Osteoblast (primary cell): ENCODE data around the gene CEP152. TPM values are rescaled to one million over a fixed set of nuclear protein-coding genes. Genes with fewer than 3 reads are reported as not detected.

Experiments
- DNase-seq: peaks from one replicate; pipeline ENCODE4 v3.0.0; 2011; ENCODE audit warnings: low spot score, mixed read lengths; ENCODE audit not compliant: insufficient read length; ENCODE audit errors: missing footprints
- H2AFZ ChIP-seq: 2 replicates; pipeline ENCODE4 v1.6.0; 2011; ENCODE audit warnings: mild to moderate bottlenecking, low read length
- H3K27ac ChIP-seq: 2 replicates; pipeline ENCODE4 v1.5.1; 2011; ENCODE audit warnings: mild to moderate bottlenecking, low read depth, low read length, moderate library complexity
- H3K27me3 ChIP-seq: 2 replicates; pipeline ENCODE4 v1.6.0; 2012; ENCODE audit warnings: mild to moderate bottlenecking, control low read depth, inconsistent platforms, low read length, moderate library complexity; ENCODE audit not compliant: insufficient read depth
- H3K36me3 ChIP-seq: 2 replicates; pipeline ENCODE4 v1.5.1; 2011; ENCODE audit warnings: mild to moderate bottlenecking, low read length, control low read depth, moderate library complexity; ENCODE audit not compliant: insufficient read depth
- H3K4me1 ChIP-seq: 2 replicates; pipeline ENCODE4 v1.5.1; 2011; ENCODE audit warnings: mild to moderate bottlenecking, low read length, control low read depth, moderate library complexity; ENCODE audit not compliant: insufficient read depth
- H3K4me2 ChIP-seq: 2 replicates; pipeline ENCODE4 v1.6.0; 2011; ENCODE audit warnings: mild to moderate bottlenecking, low read length; ENCODE audit not compliant: insufficient read depth
- H3K4me3 ChIP-seq: fragments of 200-600 bp; sonication (generic); 3 replicates; pipeline ENCODE4 v1.5.1; 2012; ENCODE audit warnings: mild to moderate bottlenecking, low read length, inconsistent platforms; ENCODE audit not compliant: insufficient read depth
- H3K79me2 ChIP-seq: 2 replicates; pipeline ENCODE4 v1.6.0; 2012; ENCODE audit warnings: mild to moderate bottlenecking, low read length, control low read depth, inconsistent platforms; ENCODE audit not compliant: insufficient read depth
- H3K9me3 ChIP-seq: 2 replicates; pipeline ENCODE4 v1.5.1; 2011; ENCODE audit warnings: low read depth, low read length, control low read depth
- H4K20me1 ChIP-seq: 2 replicates; pipeline ENCODE4 v1.6.0; 2012; ENCODE audit warnings: mild to moderate bottlenecking, low read length, control low read depth; ENCODE audit not compliant: insufficient read depth
- total RNA-seq: library from RNA; depleted of rRNA; stranded (reverse); fragments of >200 nt; gene quantifications from 2 replicates; pipeline ENCODE4 v1.2.3, GENCODE V29; 2012
- TF ChIP-seq, protein P1 (sequence below): IDR thresholded peaks from 2 replicates; pipeline ENCODE4 v1.5.1; 2011; ENCODE audit warnings: mild to moderate bottlenecking, low read depth, low read length, moderate library complexity; ENCODE audit errors: extremely low read depth

CEP152 gene
- total RNA-seq, 1 donor, result 4.3 TPM

DNA sequence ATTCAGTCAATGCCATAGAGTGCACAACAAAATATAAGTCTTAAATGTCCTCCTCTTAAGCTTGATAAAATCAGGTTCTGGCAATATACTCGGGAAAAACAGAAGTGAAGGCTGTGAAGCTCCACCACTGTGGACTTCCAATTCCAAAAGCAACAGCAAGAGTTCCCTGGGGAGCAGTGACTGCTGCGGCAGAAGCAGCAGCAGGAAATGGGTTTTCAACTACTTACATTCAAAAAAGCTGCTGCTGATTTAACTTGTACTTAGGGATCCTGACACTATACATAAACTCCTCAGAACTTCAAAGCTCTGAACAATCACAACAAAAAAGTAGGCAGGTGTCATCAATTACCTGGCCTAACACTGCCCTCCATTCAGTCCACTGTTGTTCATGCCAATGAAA, 4.7 kb downstream of the CEP152 start:
- Histone ChIP-seq H3K27me3 (no peaks in the 10 kb centered on the region), H3K4me1 (peaks cover 32% of the 10 kb centered on the region), H3K36me3 (no peaks in the 10 kb centered on the region), H3K79me2 (peaks cover 58% of the 10 kb centered on the region), H3K27ac (peak overlapping the region; percentile 59), H4K20me1 (no peaks in the 10 kb centered on the region), H3K4me2 (peak overlapping the region; percentile 73), H2AFZ (peak overlapping the region; percentile 82), H3K4me3 (peak overlapping the region; percentile 26), H3K9me3 (no peaks in the 10 kb centered on the region)
- peak; percentile 72 for DNase-seq
- TF ChIP-seq, protein P1, sequence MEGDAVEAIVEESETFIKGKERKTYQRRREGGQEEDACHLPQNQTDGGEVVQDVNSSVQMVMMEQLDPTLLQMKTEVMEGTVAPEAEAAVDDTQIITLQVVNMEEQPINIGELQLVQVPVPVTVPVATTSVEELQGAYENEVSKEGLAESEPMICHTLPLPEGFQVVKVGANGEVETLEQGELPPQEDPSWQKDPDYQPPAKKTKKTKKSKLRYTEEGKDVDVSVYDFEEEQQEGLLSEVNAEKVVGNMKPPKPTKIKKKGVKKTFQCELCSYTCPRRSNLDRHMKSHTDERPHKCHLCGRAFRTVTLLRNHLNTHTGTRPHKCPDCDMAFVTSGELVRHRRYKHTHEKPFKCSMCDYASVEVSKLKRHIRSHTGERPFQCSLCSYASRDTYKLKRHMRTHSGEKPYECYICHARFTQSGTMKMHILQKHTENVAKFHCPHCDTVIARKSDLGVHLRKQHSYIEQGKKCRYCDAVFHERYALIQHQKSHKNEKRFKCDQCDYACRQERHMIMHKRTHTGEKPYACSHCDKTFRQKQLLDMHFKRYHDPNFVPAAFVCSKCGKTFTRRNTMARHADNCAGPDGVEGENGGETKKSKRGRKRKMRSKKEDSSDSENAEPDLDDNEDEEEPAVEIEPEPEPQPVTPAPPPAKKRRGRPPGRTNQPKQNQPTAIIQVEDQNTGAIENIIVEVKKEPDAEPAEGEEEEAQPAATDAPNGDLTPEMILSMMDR, result no peak

DNA sequence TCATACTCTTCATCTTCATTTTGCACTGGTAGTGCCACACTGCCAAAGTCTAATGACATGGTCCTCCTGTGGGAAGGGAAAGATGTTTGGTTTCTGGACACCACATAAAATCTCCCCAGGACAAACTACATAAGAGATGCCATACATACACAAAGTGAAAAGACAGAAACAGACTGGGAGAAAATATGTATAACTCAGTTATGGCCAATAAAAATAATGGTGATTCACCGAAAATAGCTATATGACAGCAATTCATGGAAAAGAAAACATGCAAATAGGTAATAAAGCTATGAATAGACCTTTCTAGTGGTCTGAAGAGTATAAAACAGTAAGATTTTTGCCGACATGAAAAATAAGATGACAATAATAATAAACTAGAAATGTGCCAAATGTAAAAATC, 5.3 kb downstream of the CEP152 start:
- Histone ChIP-seq H3K27me3 (no peaks in the 10 kb centered on the region), H4K20me1 (no peaks in the 10 kb centered on the region), H3K79me2 (peaks cover 61% of the 10 kb centered on the region)

DNA sequence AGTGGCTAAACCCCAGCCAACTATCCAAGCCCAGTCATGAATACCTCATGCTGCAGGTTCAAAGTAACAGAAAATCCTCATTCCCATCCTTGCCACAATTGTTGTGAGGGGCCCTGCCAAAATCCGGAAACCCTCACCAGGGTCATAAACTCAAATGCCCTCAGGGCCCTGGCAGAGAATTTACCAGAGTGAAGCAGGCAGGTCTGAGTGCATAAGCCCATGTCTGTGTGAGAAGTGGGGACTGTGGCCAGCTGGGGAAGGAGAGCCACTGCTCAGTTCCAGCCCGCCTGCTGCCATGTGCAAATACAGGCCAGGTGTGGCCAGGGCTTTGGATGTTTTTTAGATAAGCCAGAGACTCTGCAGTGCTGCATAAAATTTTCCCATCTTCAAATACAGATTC, 7.0 kb downstream of the CEP152 start:
- H3K4me2 ChIP-seq, result no peak overlapping the region
- H3K4me1 ChIP-seq, result peaks cover 26% of the 10 kb centered on the region
- TF ChIP-seq, protein P1, result no peak
- no peaks in the 10 kb centered on the region for H3K9me3 ChIP-seq
- no peaks in the 10 kb centered on the region for H3K36me3 ChIP-seq
- no peaks in the 10 kb centered on the region for H3K27me3 ChIP-seq
- H4K20me1 ChIP-seq, result no peaks in the 10 kb centered on the region
- H3K4me3 ChIP-seq, result no peak overlapping the region
- no peak overlapping the region for H2AFZ ChIP-seq
- H3K79me2 ChIP-seq, result peaks cover 57% of the 10 kb centered on the region
- DNase-seq, result no peak
- peak overlapping the region; percentile 68 for H3K27ac ChIP-seq

More for the DNA sequence above, 5.3 kb downstream of the CEP152 start:
- Histone ChIP-seq H3K9me3 (no peaks in the 10 kb centered on the region), H3K36me3 (no peaks in the 10 kb centered on the region), H3K27ac (peak overlapping the region; percentile 59), H3K4me3 (no peak overlapping the region), H3K4me1 (peaks cover 32% of the 10 kb centered on the region), H2AFZ (no peak overlapping the region), H3K4me2 (peak overlapping the region; percentile 73)
- TF ChIP-seq, protein P1, result no peak
- DNase-seq, result no peak

DNA sequence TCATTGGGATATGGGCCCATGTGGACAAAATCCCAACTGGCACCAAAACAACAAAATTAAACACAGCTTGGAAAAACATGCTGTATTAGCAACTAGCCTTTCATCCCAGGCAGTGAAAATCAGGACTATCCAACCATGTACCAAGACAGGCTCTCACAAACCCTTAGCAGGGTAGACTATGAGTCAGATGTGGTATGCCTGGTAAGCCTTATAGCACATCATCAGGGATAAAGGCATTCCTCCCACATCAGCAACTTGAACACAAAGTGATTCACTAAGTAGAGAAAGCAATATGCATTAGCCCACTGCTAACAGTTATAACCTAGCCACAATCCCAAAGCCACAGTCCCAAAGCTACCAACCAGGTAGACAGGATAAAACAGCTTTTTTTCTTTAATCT, 8.0 kb downstream of the CEP152 start:
- Histone ChIP-seq H4K20me1 (no peaks in the 10 kb centered on the region), H3K9me3 (no peaks in the 10 kb centered on the region), H3K27me3 (no peaks in the 10 kb centered on the region), H3K27ac (peak overlapping the region; percentile 68), H3K79me2 (peaks cover 59% of the 10 kb centered on the region), H2AFZ (no peak overlapping the region), H3K36me3 (no peaks in the 10 kb centered on the region), H3K4me2 (peak overlapping the region; percentile 1), H3K4me3 (no peak overlapping the region), H3K4me1 (peaks cover 29% of the 10 kb centered on the region)
- TF ChIP-seq, protein P1, result no peak
- DNase-seq, result peak; percentile 84
